GM21367 (cell line): Measurements from ENCODE around the gene DDX41.

Source experiments
- ATAC-seq: cut with Tn5 transposase; IDR thresholded peaks from one replicate; pipeline ENCODE4 v1.9.1; 2021; ENCODE audit not compliant: unreplicated experiment

The DDX41 gene

DNA sequence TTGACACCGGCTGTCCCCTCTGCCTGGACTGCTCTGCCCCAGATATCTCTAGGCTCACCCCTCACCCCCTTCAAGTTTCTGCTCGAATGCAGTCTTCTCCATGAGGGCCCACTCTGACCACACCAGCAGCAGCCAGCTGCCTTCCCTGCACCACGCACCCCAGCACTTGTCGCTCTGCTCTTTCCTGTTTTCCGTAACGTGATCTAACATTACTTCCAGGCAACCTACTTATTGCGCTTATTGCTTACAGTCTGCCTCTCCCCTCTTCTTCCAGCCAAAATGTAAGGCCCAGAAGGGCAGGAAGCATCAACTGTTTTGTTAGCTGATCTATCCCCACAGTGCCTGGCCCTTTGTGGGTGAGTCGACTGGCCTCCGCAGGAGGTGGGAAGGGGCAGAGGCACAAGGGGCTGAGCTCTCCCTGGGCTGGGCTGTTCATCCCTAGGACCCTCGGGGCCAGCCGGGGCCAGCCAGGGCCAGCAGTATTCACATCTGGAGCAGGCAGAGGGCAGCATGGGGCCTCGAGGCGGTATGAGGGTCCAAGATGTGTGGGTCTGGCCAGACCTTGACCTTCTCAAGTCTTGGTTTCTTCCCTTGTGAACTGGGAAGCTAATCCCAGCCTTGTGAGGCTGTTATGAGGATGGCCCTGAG lies 31.7 kb downstream of the DDX41 start:
- no peak for ATAC-seq

DNA sequence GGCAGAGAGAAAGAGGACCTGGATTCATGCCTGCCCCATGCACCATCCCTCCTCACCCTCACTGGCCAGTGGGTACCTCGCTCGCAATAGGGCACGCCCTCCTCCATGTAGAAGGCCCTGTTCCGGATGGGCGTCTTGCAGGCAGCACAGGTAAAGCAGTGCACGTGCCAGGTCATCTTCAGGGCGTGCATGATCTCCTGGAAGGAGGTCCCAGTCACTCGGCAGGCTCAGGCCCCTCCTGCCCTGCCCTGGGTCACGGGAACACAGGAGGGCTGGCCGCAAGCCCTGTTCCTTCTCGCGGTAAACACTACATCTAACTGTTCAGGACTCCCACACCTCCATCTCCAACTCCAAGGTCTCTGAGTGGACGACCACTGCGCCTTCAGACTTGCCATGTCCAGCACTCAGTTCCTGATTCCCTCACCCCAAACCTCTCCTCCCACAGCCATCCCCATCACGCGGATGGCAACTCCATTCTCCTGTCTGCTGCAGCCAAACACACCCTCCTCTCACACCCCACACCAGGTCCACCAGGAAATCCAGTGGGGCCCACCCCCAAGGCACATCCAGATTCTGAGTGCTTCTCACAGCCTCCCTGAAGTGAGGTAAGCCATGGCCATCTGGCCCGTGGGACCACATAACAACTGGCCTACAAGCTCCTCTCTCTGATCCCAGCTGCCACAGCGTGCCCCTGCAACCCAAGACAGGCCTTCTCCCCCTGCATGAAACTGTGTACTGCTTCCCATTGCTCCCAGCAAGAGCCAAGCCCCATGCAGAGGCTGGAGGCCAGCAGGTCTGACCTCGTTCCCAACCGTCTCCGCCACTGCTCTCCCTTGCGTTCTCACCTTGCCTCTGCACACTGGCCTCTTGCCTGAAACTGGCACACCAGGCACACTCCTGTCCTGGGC lies 32.5 kb downstream of the DDX41 start:
- ATAC-seq: no peak

DNA sequence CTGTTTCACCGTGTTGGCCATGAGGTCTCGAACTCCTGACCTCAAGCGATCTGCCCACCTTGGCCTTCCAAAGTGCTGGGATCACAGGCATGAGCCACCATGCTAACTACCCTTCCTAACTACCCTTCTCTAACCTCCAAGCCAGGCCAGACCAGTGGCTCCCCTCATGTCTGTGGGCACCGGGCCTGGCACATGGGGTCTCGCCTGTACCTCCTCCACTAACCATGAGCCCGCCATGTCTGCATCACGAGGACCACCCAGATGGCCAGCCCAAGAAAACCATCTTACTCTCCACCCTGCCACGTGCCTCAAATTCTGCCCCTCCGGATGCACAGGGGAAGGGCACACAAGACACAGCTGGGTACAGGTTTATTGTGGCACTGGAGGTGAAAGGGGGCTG lies 33.7 kb downstream of the DDX41 start:
- ATAC-seq: no peak

GRCh38 chr5:177482359-177482795 lies 34.4 kb downstream of the DDX41 start:
- ATAC-seq: no peak

- ATAC-seq: no peak
These were observed 37.0 kb downstream of the DDX41 start for GRCh38 chr5:177479774-177480173.

DNA sequence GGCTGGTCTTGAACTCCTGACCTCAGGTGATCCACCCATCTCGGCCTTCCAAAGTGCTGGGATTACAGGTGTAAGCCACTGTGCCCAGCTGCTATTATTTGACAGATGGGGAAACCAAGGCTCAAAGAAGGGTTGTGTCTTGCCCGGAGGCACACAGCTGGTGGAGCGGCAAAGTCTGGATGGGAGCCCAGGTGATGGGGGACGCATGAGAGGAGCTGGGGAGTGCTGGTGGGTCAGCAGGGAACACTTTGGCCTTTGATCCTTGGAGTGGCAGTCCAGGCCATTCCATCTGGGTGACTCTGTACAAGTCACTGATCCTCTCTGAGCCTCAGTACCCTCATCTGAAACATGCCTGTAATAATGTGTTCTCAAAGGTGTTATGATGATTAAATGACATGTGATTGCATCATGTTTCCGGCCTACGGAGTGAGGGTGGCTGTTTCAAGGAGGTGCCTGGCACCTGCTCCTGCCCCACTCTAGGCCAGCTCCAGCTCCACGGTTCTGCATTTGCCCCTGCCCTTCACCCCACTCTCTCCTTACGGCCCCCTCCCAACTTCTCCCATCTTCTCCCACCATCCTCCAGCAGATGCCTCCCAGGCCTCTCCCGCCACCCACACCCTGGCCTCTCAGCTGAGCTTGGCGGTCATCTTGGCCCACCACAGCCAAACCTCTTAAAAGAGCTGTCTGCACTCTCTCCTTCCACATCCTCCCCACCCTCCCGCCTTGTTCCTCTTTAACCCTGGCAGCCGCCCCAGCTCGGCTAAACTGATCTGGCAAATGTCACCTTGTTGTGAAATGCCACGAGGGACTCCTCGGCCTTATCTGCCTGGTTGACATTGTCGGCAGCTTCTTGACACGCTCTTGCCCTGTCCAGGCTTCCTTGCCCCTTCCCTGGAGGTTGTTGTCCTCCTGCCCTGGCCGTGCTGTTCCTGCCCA lies 37.8 kb downstream of the DDX41 start:
- no peak for ATAC-seq

DNA sequence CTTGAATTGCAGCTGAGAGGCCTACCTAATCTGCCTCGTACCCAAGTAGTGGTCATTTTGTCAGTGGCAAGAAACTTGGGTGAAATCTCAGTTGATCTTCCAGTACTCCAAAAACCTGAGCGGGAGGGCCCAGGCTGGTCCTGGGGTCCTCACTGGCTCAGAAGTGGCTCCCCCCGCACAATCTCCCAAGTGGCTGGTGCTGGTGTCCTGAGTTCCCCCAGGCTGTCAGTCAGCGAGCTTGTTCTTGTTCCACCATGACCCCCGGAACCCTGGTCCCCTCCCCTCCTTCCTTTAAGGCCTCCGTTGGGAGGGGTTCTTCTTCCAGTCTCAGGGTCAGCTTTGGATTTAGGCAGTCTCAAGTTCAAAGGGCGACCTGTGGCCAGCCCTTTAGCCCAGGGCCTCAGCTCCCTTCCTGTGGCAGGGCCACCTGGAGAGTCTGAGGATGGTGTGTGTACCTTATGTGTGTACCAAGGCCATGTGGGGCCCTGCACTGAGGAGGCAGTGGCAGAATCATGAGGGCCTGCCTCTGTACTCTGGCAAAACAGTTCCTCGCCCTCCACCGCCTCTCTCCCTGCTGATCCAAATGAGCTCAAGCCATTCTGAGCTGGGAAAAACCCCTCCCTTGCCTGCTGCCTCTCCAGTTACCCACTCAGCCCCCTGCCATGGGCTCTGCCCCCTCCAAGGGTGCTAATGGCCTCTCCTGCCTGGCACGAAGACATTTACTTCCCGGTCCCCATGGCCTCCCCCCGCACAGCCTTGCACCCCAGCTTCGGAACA lies 38.9 kb downstream of the DDX41 start:
- ATAC-seq: no peak

DNA sequence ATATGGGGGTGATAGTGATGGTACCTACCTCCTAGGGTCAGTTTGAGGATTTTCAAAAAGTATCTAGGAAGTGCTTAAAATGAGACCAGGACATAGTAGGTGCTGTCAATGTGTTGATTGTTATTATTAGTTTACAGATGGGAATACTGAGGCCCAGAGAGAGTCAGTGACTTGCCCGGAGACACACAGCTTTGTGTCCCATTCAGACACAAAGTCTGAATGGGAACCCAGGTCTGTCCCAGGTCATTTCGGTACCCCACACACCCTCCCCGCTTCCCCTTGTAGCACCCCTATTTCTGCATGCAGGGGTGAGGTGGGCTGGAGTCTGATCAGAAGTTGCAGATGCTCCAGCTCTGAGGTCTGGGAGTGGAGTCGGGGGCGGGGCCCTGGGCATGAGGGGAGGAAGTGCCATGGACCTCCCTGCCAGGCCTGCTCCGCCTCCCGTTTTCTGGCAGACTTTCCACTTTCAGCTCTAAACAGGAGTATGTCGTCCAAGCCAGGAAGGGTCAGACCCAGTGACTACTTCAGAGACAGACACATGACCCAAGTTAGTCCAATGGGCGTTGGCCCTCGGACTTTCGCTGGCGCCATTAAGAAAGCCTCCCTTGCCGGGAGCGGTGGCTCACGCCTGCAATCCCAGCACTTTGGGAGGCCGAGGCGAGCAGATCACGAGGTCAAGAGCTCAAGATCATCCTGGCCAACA lies 40.1 kb downstream of the DDX41 start:
- no peak for ATAC-seq

GRCh38 chr5:177475563-177476427 lies 41.0 kb downstream of the DDX41 start:
- no peak for ATAC-seq

DNA sequence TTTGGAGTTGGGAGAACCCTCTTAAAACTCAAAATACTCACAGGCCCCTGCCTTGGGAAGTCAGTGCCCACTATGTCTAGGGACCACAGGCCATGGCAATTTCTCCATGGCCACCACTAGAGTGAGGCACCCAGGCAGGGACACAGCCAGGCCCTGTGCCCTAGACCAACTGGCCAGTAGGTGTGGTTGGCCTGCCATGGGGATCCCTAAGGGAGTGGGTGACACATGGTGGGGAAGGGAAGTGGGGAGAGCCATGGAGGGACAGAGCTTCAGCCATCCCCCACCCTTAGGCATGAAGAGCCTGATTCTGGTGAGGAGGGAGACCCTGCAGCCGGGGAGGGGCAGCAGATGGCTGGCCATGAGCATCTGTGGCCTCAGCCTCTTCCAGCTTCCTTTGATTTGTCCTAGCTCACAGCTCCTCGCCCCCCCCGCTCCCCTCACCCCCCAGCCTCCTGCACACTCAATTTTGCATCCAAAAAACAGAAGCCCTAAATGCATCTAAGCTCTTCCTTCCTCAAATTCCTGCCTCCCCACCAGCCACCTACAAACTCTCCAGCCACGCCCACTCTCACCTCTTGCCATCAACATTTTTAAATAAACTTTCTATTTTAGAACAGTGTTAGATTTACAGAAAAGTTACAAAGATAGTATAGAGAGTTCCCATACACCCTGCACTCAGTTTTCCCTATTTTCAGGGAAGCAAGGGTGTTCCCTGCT lies 41.8 kb downstream of the DDX41 start:
- ATAC-seq: no peak

DNA sequence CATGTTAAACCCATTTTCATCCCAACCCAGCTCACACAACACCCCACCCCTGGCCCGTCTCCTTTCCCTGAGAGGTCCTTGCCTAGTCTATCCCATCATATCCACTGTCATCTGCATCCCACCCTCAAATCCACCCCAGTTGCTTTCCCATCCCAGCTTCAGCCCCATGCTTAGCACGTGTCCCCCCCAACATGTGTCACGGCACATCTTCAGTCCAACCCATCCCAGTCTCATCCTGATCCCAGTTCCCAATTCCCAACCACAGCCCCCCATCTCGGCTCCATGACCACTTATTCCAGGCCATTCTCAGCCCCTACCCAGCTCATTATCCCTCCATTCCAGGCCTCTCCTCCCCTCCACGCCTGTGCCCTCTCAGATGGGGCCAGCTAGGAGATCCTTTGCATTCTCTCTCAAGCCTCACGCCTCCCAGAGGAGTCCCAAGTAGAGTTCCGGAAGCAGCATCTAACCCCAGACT lies 42.7 kb downstream of the DDX41 start:
- ATAC-seq: no peak

GRCh38 chr5:177473443-177474001 lies 43.2 kb downstream of the DDX41 start, which contains the start of gene DBN1:
Gene DBN1 (minus strand): TSS chr5:177473634. CDS start chr5:177473521, 113 bp downstream.
- ATAC-seq: no peak

DNA sequence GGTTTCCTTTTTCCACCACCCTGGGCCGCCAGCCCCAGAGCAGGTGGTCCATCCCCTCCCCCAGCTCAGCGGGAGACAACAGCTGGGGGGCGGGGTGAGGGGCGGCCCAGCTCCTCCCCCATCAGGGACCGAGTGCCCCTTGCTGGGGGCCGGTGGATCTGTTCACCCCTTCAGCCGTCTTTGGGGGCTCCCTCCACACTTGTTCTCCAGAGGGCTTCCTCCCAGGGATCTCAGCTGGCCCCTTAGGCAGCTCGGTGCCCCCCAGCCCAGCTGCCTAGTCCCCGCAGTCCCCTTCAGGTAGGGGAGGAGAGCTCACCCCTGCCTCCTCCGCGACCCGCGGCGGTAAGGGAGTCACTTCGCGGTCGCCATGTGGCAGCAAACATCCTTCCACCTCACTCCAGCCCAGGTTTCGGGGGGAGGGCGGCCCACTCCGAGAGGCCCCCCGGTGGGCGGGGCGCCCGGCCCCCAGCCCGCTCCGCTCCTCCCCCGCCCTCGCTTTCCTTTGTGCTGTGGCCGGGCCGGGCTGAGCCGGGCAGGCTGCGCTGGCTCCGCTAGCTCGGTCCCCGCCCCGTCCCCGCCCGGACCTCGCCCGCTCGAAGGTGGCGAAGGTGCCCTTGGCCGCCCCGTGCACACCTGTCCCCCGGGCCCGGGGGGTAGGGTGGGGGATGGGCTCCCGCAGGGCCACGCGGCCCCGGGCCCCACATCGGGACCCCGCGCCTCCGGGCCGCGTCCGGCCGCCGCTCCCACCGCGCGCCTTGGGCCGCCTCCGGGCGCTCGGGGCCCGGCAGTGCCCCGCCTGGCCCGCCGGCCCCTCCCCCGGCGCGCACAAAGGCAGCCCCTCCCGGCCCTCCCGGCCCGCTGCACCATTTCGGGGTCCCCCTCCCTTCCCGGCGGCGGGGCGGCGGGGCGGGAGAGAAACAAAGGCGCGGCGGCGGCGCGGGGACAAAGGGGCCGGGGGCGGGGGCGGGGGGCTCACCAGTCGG lies 44.0 kb downstream of the DDX41 start:
- no peak for ATAC-seq

DNA sequence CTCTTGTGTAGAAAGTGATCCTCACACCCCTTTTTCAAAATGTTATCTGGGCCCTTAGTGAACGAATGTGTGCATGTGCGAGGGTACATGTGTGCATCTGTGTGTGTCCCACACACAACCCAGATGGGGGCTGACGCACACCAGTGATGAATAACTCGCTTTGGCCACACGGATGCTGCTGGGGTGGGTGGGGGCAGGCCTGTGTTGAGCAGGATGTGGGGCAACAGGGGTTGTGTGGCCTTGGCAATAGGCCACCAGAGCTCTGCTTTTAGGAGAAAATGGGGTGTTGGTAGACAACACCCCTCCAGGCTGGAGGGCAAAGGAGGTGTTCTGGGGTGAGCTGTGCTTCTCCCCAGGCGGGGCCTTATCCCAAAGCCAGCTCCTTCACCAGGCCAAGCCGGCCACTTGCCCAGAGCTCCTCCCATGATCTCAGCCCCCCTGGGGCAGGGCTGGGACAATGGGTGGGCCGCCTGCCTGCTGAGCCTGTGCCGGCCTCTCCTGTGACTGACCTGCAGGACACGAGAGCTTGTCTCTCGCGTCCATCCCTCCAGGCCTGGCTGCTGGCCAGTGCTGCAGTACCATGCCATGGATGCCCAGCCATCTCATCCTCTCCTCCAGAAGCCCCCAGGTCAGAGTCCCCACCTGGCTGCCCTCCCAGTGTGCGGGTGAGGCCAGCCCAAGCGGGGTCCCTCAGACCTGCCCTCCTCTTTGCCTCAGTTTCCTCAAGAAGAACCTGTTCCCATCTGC lies 45.0 kb downstream of the DDX41 start:
- no peak for ATAC-seq

DNA sequence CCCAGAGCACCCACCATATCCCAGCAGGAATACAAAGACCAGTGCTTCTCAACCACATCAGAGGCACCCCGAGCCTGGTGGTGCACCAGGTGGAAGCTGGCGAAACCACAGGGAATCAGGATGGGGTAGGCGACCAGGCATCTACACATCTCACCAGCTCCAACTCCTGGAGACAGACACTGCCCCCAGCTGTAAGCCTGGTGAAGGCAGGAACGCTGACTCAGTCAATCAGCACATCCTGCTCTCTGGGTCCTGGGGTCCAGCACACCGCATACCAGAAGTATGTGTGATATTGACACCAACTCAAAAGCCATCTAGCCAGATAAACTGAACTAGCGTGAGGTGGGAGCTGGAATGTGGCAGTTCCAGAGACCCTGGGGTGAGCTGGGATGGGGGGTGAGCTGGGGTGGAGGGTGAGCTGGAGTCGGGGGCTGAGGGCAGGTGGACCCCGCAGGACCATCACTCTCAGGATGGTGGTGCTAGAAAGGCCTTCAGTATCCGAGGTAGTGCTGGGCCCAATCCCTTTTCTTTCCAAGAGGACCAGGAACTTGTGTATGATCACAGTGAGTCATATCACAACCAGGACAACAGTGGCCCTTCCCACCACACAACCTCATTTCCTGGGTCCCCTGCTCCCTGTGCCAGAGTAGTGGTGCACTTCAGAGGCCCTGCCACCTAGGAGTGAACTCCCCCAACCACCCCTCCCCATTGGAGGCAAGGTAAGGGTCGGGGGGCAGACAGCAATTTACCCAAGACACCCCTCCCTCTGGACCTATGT lies 45.8 kb downstream of the DDX41 start:
- no peak for ATAC-seq
